Endothelial cell of umbilical vein (primary cell): Measurements from ENCODE around the gene SLC39A11.

Experiments used
- CTCF ChIP-seq, 2 donors: IDR thresholded peaks; 1 replicate in 1 of 2; 2 replicates in 1 of 2; pipeline ENCODE4 v1.5.1; 2011; ENCODE audit warnings: low read length in 2 of 2, mild to moderate bottlenecking in 2 of 2, moderate library complexity in 2 of 2, control low read depth in 1 of 2, inconsistent platforms in 1 of 2, low read depth in 1 of 2; ENCODE audit not compliant: insufficient read depth in 1 of 2; ENCODE audit errors: extremely low read depth in 1 of 2
- EZH2 ChIP-seq: IDR thresholded peaks from 2 replicates; pipeline ENCODE4 v1.6.1; 2012; ENCODE audit warnings: borderline replicate concordance, low read depth, mild to moderate bottlenecking, moderate library complexity, low read length, inconsistent platforms; ENCODE audit not compliant: severe bottlenecking
- JUN ChIP-seq: IDR thresholded peaks from 2 replicates; pipeline ENCODE4 v1.6.1; 2011; ENCODE audit warnings: borderline replicate concordance, low read depth; ENCODE audit not compliant: insufficient read length, insufficient read depth
- MAX ChIP-seq: IDR thresholded peaks from 2 replicates; pipeline ENCODE4 v1.6.1; 2011; ENCODE audit not compliant: insufficient read depth, insufficient read length
- MYC ChIP-seq: IDR thresholded peaks from one replicate; pipeline ENCODE4 v1.6.1; 2011; ENCODE audit warnings: mild to moderate bottlenecking, low read depth, low read length
- POLR2A ChIP-seq: IDR thresholded peaks from 2 replicates; pipeline ENCODE4 v1.6.1; 2012; ENCODE audit warnings: low read depth, mild to moderate bottlenecking, control low read depth, low read length
- POLR2AphosphoS5 ChIP-seq: IDR thresholded peaks from 2 replicates; pipeline ENCODE4 v1.6.1; 2012; ENCODE audit warnings: low read depth, mild to moderate bottlenecking, control low read depth, low read length, moderate library complexity; ENCODE audit not compliant: insufficient read depth

GRCh38 chr17:73118951-73119391 is 26.5 kb upstream of the SLC39A11 start:
- no peak for TF ChIP-seq POLR2AphosphoS5
- TF ChIP-seq CTCF (IDR thresholded peaks at IDR 0.05; ENCODE audit: extremely low read depth in 1 of 2, insufficient read depth in 1 of 2, low read depth in 1 of 2, low read length in 2 of 2) = no peak
- TF ChIP-seq EZH2 = no peak
- no peak for TF ChIP-seq POLR2A
- no peak for TF ChIP-seq MAX
- no peak for TF ChIP-seq JUN
- TF ChIP-seq MYC = no peak
